Keratinocyte (primary cell): Measurements from ENCODE around the gene EEF2K. TPM values are rescaled to one million over a fixed set of nuclear protein-coding genes. Genes with fewer than 3 reads are reported as not detected.

Experiments
- DNase-seq: peaks from one replicate; pipeline ENCODE4 v3.0.0-alpha.2; 2011; ENCODE audit warnings: low read depth, missing footprints, low spot score
- FAIRE-seq: peaks from 2 replicates; lab custom pipeline; 2011; peaks lifted over from hg19 to GRCh38; lab: Jason Lieb, UNC
- H2AFZ ChIP-seq: 2 replicates; pipeline ENCODE4 v1.6.0; 2012; ENCODE audit warnings: low read length, control low read depth, inconsistent platforms; ENCODE audit not compliant: control insufficient read depth
- H3K27ac ChIP-seq: 2 replicates; pipeline ENCODE4 v1.5.1; 2011; ENCODE audit warnings: low read length; ENCODE audit not compliant: control insufficient read depth, insufficient read depth
- H3K27me3 ChIP-seq: 3 replicates; pipeline ENCODE4 v1.6.0; 2011; ENCODE audit warnings: low read length; ENCODE audit not compliant: control insufficient read depth, insufficient read depth; ENCODE audit errors: extremely low read depth
- H3K36me3 ChIP-seq, 2 experiments: 2 replicates in 1 of 2; 3 replicates in 1 of 2; pipeline ENCODE4 v1.5.1; 2011; ENCODE audit warnings: low read length in 2 of 2, mild to moderate bottlenecking in 1 of 2; ENCODE audit not compliant: control insufficient read depth in 2 of 2, insufficient read depth in 2 of 2; ENCODE audit errors: extremely low read depth in 1 of 2
- H3K4me1 ChIP-seq: 3 replicates; pipeline ENCODE4 v1.5.1; 2011; ENCODE audit warnings: low read length; ENCODE audit not compliant: control insufficient read depth, insufficient read depth; ENCODE audit errors: extremely low read depth
- H3K4me2 ChIP-seq: 3 replicates; pipeline ENCODE4 v1.6.0; 2011; ENCODE audit warnings: low read depth, low read length; ENCODE audit not compliant: control insufficient read depth, insufficient read depth; ENCODE audit errors: extremely low read depth
- H3K4me3 ChIP-seq, 3 experiments: fragments of 200-600 bp in 1 of 3; sonication (generic) in 1 of 3; 2 replicates in 2 of 3; 3 replicates in 1 of 3; pipeline ENCODE4 v1.5.1; 2011 to 2016; ENCODE audit warnings: low read length in 3 of 3, mild to moderate bottlenecking in 3 of 3, control low read depth in 2 of 3, inconsistent platforms in 1 of 3, low read depth in 1 of 3, mixed read lengths in 1 of 3, mixed run types in 1 of 3, moderate library complexity in 1 of 3; ENCODE audit not compliant: control insufficient read depth in 2 of 3, insufficient read depth in 2 of 3; ENCODE audit errors: extremely low read depth in 1 of 3
- H3K79me2 ChIP-seq: 2 replicates; pipeline ENCODE4 v1.6.0; 2012; ENCODE audit warnings: low read length; ENCODE audit not compliant: control insufficient read depth, insufficient read depth
- H3K9ac ChIP-seq: 3 replicates; pipeline ENCODE4 v1.6.0; 2011; ENCODE audit warnings: low read length; ENCODE audit not compliant: control insufficient read depth, insufficient read depth; ENCODE audit errors: extremely low read depth
- H3K9me1 ChIP-seq: 3 replicates; pipeline ENCODE4 v1.6.0; 2011; ENCODE audit warnings: low read length; ENCODE audit not compliant: control insufficient read depth, insufficient read depth; ENCODE audit errors: extremely low read depth
- H3K9me3 ChIP-seq: 2 replicates; pipeline ENCODE4 v1.5.1; 2012; ENCODE audit warnings: low read depth, low read length; ENCODE audit not compliant: control insufficient read depth
- H4K20me1 ChIP-seq: 3 replicates; pipeline ENCODE4 v1.6.0; 2011; ENCODE audit warnings: low read length; ENCODE audit not compliant: control insufficient read depth, insufficient read depth; ENCODE audit errors: extremely low read depth
- EZH2 ChIP-seq: IDR thresholded peaks from one replicate; pipeline ENCODE4 v1.6.1; 2012; ENCODE audit warnings: inconsistent platforms, mild to moderate bottlenecking, low read length, moderate library complexity
- dilution Hi-C: fragments of 300-500 bp; cut with MboI; formaldehyde crosslinking; loops from one replicate; pipeline ENCODE4 v1.7.0; 2020; ENCODE audit warnings: low sequenced_read_pairs; ENCODE audit not compliant: extremely low pct_ligation_motif_present
- polyA plus RNA-seq, 5 experiments: library from polyadenylated mRNA; depleted of rRNA in 3 of 5; stranded (reverse) in 3 of 5; stranded (forward) in 1 of 5; unstranded in 1 of 5; fragments of >200 nt; gene quantifications; 1 replicate in 1 of 5; 2 replicates in 3 of 5; 3 replicates in 1 of 5; pipeline versions ENCODE4 v1.2.1 to v1.2.3, GENCODE V29; 2011 to 2012; ENCODE audit warnings: missing spikeins in 2 of 5, low read depth in 1 of 5, low replicate concordance in 1 of 5
- TF ChIP-seq, protein P1 (sequence below), 3 experiments: IDR thresholded peaks in 1 of 3; conservative IDR thresholded peaks in 1 of 3; optimal IDR thresholded peaks in 1 of 3; 2 replicates in 2 of 3; 3 replicates in 1 of 3; pipeline versions ENCODE3 to v1.5.1; 2011; ENCODE audit warnings: low read length in 3 of 3, mild to moderate bottlenecking in 3 of 3, moderate library complexity in 2 of 3, control low read depth in 1 of 3, inconsistent platforms in 1 of 3; ENCODE audit not compliant: insufficient read depth in 2 of 3; ENCODE audit errors: extremely low read depth in 1 of 3

EEF2K gene
- polyA plus RNA-seq, 1 donor (not counting 4 experiments of a cell fraction or from before 2014, with no cell fraction given): 7.3 TPM

DNA sequence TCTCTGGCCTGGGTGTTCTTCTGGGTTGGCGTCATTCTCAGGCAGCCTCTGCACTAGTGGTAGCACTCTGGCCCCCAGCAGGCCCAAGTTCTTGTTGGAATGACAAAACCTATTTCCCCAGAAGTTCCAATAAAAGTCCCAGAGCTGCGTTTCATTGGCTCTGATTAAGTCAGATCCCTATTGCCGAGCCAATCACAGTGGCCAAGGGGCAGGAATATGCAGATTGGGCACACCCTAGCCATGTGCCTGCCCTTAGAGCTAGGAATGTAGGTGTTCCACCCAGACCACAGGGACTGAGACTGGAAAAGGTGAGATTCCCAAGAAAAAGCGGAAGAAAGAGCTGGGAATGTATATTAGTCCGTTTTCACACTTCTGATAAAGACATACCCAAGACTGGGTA is 46.2 kb downstream of the EEF2K start:
- dilution Hi-C loops: no loop called here
- DNase-seq (no peak), FAIRE-seq (no peak)
- Histone ChIP-seq H3K4me2 (no peak overlapping the region), H3K9me3 (no peaks in the 10 kb centered on the region), H3K4me3 (no peak overlapping the region), H3K27me3 (no peaks in the 10 kb centered on the region), H3K9me1 (no peaks in the 10 kb centered on the region), H3K4me1 (no peaks in the 10 kb centered on the region), H3K27ac (no peak overlapping the region), H2AFZ (no peak overlapping the region), H3K36me3 (peaks cover 13 to 30% of the 10 kb centered on the region in 2 experiments), H4K20me1 (no peaks in the 10 kb centered on the region), H3K9ac (no peak overlapping the region), H3K79me2 (no peaks in the 10 kb centered on the region)
- TF ChIP-seq EZH2: no peak
- TF ChIP-seq, protein P1, sequence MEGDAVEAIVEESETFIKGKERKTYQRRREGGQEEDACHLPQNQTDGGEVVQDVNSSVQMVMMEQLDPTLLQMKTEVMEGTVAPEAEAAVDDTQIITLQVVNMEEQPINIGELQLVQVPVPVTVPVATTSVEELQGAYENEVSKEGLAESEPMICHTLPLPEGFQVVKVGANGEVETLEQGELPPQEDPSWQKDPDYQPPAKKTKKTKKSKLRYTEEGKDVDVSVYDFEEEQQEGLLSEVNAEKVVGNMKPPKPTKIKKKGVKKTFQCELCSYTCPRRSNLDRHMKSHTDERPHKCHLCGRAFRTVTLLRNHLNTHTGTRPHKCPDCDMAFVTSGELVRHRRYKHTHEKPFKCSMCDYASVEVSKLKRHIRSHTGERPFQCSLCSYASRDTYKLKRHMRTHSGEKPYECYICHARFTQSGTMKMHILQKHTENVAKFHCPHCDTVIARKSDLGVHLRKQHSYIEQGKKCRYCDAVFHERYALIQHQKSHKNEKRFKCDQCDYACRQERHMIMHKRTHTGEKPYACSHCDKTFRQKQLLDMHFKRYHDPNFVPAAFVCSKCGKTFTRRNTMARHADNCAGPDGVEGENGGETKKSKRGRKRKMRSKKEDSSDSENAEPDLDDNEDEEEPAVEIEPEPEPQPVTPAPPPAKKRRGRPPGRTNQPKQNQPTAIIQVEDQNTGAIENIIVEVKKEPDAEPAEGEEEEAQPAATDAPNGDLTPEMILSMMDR (optimal IDR thresholded peaks at IDR 0.05 in 1 of 3, IDR thresholded peaks at IDR 0.05 in 1 of 3, conservative IDR thresholded peaks at IDR 0.05 in 1 of 3; ENCODE audit: extremely low read depth in 1 of 3, insufficient read depth in 2 of 3, low read length in 3 of 3): no peak

DNA sequence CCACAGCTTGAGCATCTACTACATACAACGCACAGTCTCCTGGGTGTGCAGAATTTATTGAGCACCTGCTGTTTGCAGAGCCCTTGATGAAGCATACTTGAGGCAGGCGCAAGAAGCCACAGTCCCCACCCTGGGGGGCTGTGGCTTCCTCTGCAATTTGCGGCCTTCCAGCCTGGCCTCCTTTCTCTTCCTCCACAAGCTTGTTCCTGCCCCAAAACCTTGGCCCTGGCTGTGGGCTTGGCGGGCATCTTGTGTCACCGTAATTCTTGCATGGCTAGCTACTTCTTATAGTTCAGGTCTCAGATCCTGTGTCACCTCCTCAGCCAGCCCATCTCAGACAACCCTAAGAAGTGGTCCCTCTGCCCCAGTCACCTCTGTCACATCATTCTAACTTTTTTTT is 47.2 kb downstream of the EEF2K start:
- no peaks in the 10 kb centered on the region for H3K9me1 ChIP-seq
- DNase-seq (no peak), FAIRE-seq (no peak)
- H3K4me3 ChIP-seq: no peak overlapping the region
- H4K20me1 ChIP-seq: no peaks in the 10 kb centered on the region
- dilution Hi-C loops: no loop called here
- no peaks in the 10 kb centered on the region for H3K9me3 ChIP-seq
- no peak for TF ChIP-seq EZH2
- TF ChIP-seq, protein P1 (optimal IDR thresholded peaks at IDR 0.05 in 1 of 3, IDR thresholded peaks at IDR 0.05 in 1 of 3, conservative IDR thresholded peaks at IDR 0.05 in 1 of 3; ENCODE audit: extremely low read depth in 1 of 3, insufficient read depth in 2 of 3, low read length in 3 of 3): no peak
- H3K36me3 ChIP-seq: peaks cover 18 to 24% of the 10 kb centered on the region in 2 experiments
- H3K9ac ChIP-seq: no peak overlapping the region
- H3K79me2 ChIP-seq: no peaks in the 10 kb centered on the region
- no peaks in the 10 kb centered on the region for H3K4me1 ChIP-seq
- no peaks in the 10 kb centered on the region for H3K27me3 ChIP-seq
- H3K4me2 ChIP-seq: no peak overlapping the region
- no peak overlapping the region for H2AFZ ChIP-seq
- no peak overlapping the region for H3K27ac ChIP-seq
